Esophagus muscularis mucosa (tissue), 4 donors: Measurements from ENCODE around the gene PDGFB. TPM values are rescaled to one million over a fixed set of nuclear protein-coding genes. Genes with fewer than 3 reads are reported as not detected.

Experiments
- DNase-seq: peaks from one replicate; pipeline ENCODE4 v3.0.0-alpha.2; 2017; ENCODE audit errors: extremely low spot score
- H3K27ac ChIP-seq, 4 donors: fragments of 200-600 bp; sonication (generic); replicated peaks in 1 of 4; 1 replicate in 3 of 4; 2 replicates in 1 of 4; pipeline ENCODE4 v1.5.1; 2016 to 2019; ENCODE audit warnings: mild to moderate bottlenecking in 1 of 4
- H3K27me3 ChIP-seq, 4 donors: fragments of 200-600 bp; sonication (generic); one replicate each; pipeline versions ENCODE4 v1.5.1 to v1.6.0; 2016 to 2019
- H3K36me3 ChIP-seq, 4 donors: fragments of 200-600 bp; sonication (generic); one replicate each; pipeline ENCODE4 v1.5.1; 2016 to 2019
- H3K4me1 ChIP-seq, 4 donors: fragments of 200-600 bp; sonication (generic); one replicate each; pipeline ENCODE4 v1.5.1; 2016 to 2019
- H3K4me3 ChIP-seq, 4 donors: fragments of 200-600 bp; sonication (generic); 1 replicate in 2 of 4; 2 replicates in 2 of 4; pipeline ENCODE4 v1.5.1; 2016 to 2019; ENCODE audit warnings: mild to moderate bottlenecking in 4 of 4, moderate library complexity in 1 of 4
- H3K9me3 ChIP-seq, 4 donors: fragments of 200-600 bp; sonication (generic); 1 replicate in 3 of 4; 2 replicates in 1 of 4; pipeline ENCODE4 v1.5.1; 2016 to 2019
- CTCF ChIP-seq, 3 experiments: fragments of 200-600 bp in 2 of 3; fragments of 450-650 bp in 1 of 3; sonication (generic) in 2 of 3; IDR thresholded peaks; one replicate each; pipeline ENCODE4 v1.5.1; 2017 to 2019; ENCODE audit warnings: antibody characterized with exemption in 3 of 3, mild to moderate bottlenecking in 2 of 3, moderate library complexity in 1 of 3
- EP300 ChIP-seq: sonication (generic); formaldehyde crosslinking; IDR thresholded peaks from one replicate; pipeline ENCODE4 v1.6.1; 2017; ENCODE audit warnings: antibody characterized with exemption
- POLR2A ChIP-seq: fragments of 450-650 bp; IDR thresholded peaks from one replicate; pipeline ENCODE4 v1.6.1; 2017; ENCODE audit warnings: antibody characterized with exemption, moderate library complexity, mild to moderate bottlenecking, low read depth
- POLR2AphosphoS5 ChIP-seq, 2 donors: sonication (generic); formaldehyde crosslinking; IDR thresholded peaks; one replicate each; pipeline ENCODE4 v1.6.1; 2017; ENCODE audit warnings: antibody characterized with exemption in 2 of 2
- WGBS: methylation state at CpG from one replicate; pipeline ENCODE4 v1.1.5; 2018; 5-methylcytosine and 5-hydroxymethylcytosine counted together
- intact Hi-C: fragments of 100-400 bp; cut with DNase I; formaldehyde crosslinking; loops from one replicate; pipeline ENCODE4 v1.15.1; 2023
- total RNA-seq, 4 donors: library from RNA; depleted of rRNA; stranded (reverse); fragments of >200 nt; gene quantifications; one replicate each; pipeline versions ENCODE4 v1.1.0 to v1.2.1, GENCODE V29; 2016

The PDGFB gene
- total RNA-seq, 4 donors from 2014 or later, result 12.3 to 25.4 (median 18.8) TPM

GRCh38 chr22:39273950-39274887 lies 29.4 kb upstream of the PDGFB start:
- Histone ChIP-seq H3K4me3 (no peak overlapping the region), H3K27ac (no peak overlapping the region), H3K9me3 (no peaks in the 10 kb centered on the region), H3K27me3 (peaks cover 0 to 13% (median 0%) of the 10 kb centered on the region in 4 donors), H3K36me3 (no peaks in the 10 kb centered on the region), H3K4me1 (peaks cover 8 to 17% (median 15%) of the 10 kb centered on the region in 4 donors)
- TF ChIP-seq POLR2AphosphoS5 (IDR thresholded peaks at IDR 0.05), result no peak
- TF ChIP-seq CTCF (IDR thresholded peaks at IDR 0.05), result no peak
- TF ChIP-seq EP300, result no peak
- no peak for TF ChIP-seq POLR2A
- intact Hi-C loops, result no loop called here
- no peak for DNase-seq
- 87% methylated on average over 10 of the region's 17 CpGs for WGBS

GRCh38 chr22:39270792-39271191 lies 26.0 kb upstream of the PDGFB start:
- H3K36me3 ChIP-seq, result no peaks in the 10 kb centered on the region
- WGBS, result 98% methylated on average over 4 of the region's 9 CpGs
- TF ChIP-seq EP300 (no peak), POLR2AphosphoS5 (IDR thresholded peaks at IDR 0.05) (no peak), POLR2A (no peak), CTCF (IDR thresholded peaks at IDR 0.05) (no peak)
- no peak overlapping the region for H3K4me3 ChIP-seq
- no peaks in the 10 kb centered on the region for H3K9me3 ChIP-seq
- H3K4me1 ChIP-seq, result peaks cover 0 to 5% (median 2%) of the 10 kb centered on the region in 4 donors
- no peak for DNase-seq
- no peak overlapping the region for H3K27ac ChIP-seq
- no peaks in the 10 kb centered on the region for H3K27me3 ChIP-seq
- intact Hi-C loops, result no loop called here

- 60% methylated on average over 5 of the region's 5 CpGs for WGBS
- Histone ChIP-seq H3K4me1 (peaks cover 0 to 5% (median 2%) of the 10 kb centered on the region in 4 donors), H3K27me3 (no peaks in the 10 kb centered on the region), H3K27ac (no peak overlapping the region), H3K9me3 (no peaks in the 10 kb centered on the region), H3K4me3 (no peak overlapping the region), H3K36me3 (no peaks in the 10 kb centered on the region)
- intact Hi-C loops, result no loop called here
- DNase-seq, result no peak
- TF ChIP-seq POLR2AphosphoS5 (IDR thresholded peaks at IDR 0.05) (no peak), EP300 (no peak), POLR2A (no peak), CTCF (IDR thresholded peaks at IDR 0.05) (no peak)
Measured at GRCh38 chr22:39270280-39270679, 25.5 kb upstream of the PDGFB start.

GRCh38 chr22:39269095-39269790 lies 24.5 kb upstream of the PDGFB start:
- Histone ChIP-seq H3K4me1 (peaks cover 0 to 5% (median 2%) of the 10 kb centered on the region in 4 donors), H3K9me3 (no peaks in the 10 kb centered on the region), H3K4me3 (no peak overlapping the region), H3K36me3 (no peaks in the 10 kb centered on the region), H3K27ac (no peak overlapping the region), H3K27me3 (no peaks in the 10 kb centered on the region)
- TF ChIP-seq EP300 (no peak), CTCF (IDR thresholded peaks at IDR 0.05) (no peak), POLR2A (no peak), POLR2AphosphoS5 (IDR thresholded peaks at IDR 0.05) (no peak)
- 72% methylated on average over 10 of the region's 11 CpGs for WGBS
- no peak for DNase-seq
- intact Hi-C loops, result no loop called here
